ENCODE data around the gene PRAMEF1.
"Not testable (repeated sequence)": the region's sequence is repeated elsewhere in the genome, so short reads cannot be mapped to it uniquely, and the experiment has no call there.

The PRAMEF1 gene, protein sequence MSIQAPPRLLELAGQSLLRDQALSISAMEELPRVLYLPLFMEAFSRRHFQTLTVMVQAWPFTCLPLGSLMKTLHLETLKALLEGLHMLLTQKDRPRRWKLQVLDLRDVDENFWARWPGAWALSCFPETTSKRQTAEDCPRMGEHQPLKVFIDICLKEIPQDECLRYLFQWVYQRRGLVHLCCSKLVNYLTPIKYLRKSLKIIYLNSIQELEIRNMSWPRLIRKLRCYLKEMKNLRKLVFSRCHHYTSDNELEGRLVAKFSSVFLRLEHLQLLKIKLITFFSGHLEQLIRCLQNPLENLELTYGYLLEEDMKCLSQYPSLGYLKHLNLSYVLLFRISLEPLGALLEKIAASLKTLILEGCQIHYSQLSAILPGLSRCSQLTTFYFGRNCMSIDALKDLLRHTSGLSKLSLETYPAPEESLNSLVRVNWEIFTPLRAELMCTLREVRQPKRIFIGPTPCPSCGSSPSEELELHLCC

DNA sequence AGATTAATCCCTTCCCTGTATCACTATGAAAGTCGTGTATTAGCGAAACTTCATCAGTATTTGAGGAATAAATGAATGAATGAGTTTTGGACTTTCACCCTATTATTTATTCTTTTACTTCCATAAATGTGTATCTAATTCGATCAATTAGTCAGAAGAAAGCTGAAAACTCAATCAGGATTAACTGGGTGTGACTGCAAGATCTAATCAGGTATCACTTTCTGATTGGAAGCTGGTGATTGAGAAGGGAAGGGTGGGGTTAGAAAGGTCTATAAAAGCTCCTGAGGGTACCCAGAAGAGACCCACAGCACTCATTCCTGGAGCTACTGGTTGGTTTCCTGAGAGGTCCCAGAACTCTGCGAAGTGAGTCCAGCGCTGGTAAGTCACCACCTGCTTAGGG is at the start of gene PRAMEF1:
Gene PRAMEF1, plus strand, starts transcription at position 301 of the 400 bp plus-strand sequence. CDS start 1,831 bp downstream, outside the sequence.
- DNase-seq, result not testable (repeated sequence)

DNA sequence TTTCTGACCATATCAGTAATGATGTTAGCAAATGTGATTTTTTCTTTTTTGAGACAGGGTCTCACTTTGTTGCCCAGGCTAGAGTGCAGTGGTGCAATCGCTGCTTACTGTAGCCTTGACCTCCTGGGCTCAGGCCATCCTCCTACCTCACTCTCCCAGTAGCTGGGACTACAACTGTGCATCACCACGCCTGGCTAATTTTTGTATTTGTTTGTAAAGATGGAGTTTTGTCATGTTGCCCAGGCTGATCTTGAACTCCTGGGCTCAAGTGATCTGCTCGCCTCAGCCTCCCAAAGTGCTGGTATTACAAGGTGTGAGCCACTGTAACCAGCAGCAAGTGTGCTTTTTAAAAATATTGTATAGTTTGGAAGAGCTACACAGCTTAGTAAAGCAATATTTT is 49.3 kb upstream of the PRAMEF1 start:
- DNase-seq, result no peak

DNA sequence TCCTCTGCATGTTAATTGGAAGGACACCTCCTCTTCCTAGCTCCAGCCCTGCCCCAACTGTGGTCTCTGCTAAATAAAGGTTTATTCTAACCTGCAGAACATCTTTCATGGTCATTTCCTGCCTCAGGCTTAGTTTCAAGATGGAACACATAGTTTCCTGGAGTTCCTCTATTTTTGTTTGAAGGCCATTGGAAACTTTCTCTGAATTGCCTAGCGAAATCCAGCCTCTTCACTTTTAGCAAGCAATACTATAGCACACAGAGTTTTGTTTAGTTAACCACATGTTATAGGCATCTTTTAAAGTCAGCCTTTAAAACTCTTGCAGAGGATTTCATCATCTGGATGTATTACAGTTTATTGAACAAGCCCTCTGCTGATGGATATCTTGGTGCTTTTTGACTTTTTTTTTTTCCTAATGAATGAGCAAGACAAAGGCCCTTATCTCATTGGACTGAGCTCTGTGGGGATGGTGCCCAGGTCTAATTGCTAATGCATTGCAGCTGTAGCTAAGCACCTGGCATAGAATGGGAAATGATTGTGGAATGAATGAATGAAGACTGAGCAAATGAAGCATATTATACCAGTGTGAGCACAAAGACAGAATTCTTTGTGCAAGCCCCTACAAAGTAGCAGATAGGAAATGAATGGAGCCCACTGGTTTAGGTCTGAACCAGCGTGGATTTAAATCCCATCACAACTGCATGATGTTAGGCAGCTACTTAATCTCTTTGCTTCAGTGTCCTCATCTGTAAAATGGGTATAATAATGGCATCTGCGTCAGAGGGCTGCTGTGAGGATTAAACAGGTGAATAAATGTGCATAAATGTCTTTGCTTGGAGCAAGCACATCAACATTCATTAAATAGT is 45.8 kb upstream of the PRAMEF1 start:
- DNase-seq, result no peak

DNA sequence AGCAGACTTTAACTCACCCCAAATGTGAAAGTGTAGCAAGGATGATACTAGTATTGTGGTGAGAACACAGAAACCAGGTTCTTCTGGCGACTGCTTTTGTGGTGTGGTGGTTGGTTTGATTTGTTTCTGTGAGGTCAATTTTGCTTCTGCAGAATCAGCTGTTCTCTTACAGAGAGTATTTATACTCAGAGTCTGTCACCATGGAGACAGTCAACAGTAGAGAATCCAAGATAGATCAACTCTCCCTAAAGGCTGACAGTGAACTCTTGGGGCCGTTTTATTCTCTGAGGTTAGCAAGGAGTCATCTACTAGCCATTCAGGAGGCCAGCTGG is 45.2 kb upstream of the PRAMEF1 start, which contains the start of gene CFAP107:
Gene CFAP107, plus strand, starts transcription at position 209 of the 332 bp plus-strand sequence. CDS start 231 bp downstream, outside the sequence.
- no peak for DNase-seq

DNA sequence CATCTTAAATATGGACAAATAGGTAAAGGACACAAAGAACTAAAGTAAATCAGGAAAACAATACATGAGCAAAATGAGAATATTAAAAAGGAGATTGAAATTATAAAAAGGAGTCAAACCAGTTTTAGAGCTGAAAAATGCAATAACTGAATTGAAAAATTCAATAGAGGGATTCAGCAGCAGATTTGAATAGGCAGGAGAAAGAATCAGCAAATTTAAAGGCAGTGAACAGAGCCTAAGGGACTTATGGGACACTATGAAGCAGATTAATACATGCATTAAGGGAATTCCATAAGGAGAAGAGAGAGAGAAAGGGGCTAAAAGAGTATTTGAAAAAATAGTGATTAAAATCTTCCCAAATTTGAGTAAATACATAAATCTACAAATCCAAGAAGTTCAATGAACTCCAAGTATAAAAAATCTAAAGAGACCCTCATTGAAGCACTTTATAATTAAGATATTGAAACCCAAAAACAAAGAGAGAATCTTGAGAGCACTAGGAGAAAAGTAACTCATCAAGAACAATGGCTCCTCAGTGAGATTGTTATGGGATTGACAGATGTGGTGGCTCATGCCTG is 42.3 kb upstream of the PRAMEF1 start:
- no peak for DNase-seq

DNA sequence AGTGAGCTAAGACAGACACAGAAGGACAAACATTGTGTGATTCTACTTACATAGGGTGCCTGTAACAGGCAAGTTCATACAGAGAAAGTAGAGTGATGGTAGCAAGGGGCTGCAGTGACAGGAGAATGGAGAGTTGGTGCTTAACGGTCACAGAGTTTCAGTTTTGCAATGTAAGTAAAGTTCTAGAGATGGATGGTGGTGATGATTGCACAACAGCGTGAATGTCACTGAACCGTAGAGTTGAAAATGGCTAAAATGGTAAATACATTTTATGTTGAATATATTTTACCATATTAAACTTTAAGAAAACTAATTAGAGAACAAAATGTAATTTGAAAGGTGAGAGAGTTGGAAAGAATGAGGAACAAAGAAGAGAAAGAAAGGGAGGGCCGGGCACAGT is 36.5 kb upstream of the PRAMEF1 start:
- DNase-seq, result no peak

DNA sequence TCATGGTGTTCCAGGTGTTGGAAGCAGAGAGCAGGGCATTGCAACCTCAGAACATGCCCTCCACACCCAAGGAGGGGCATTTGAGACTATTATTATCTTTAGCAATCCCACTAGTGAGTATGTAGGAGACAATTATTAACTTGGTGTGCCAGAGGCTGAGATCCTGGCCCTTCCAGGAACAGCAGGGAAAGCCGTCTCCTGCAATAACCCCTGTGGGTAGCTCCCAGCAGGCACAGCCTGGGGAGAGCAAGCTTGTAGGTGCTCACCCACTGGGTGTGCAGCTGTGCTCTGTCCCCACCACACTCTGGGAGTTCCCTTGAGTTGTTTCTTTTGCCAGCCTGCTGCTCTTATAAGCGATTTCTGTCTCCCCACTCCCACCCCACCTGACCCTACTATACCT is 34.9 kb upstream of the PRAMEF1 start:
- DNase-seq, result no peak

DNA sequence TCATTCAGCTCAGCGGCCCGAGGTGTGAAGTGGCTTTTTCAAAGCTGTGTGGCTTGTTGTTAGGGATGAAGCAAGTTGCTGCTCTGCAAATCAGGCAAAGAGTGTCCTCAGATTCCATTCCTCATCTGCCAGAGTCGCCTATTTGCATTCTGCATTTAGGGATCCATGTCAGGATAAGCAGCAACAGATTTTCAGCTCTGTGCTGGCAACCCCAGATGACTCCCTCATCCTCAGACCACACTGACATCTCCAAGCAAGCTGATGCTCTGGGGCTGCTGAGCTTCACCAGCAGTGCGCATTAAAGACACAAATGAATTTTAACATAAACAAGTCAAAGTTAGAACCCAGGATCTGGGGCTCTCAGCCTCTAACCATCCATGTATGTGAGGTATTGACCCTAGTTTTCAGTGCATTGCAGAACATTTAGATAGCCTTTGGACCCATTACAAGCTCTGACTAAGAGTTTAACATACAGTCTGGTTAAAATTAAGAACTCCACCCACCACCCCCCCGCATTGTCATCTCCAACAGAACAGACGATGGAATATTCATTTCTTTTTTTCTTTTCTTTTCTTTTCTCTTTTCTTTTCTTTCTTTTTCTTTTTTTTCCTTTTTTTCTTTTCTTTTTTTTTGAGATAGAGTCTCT is 34.3 kb upstream of the PRAMEF1 start:
- no peak for DNase-seq

DNA sequence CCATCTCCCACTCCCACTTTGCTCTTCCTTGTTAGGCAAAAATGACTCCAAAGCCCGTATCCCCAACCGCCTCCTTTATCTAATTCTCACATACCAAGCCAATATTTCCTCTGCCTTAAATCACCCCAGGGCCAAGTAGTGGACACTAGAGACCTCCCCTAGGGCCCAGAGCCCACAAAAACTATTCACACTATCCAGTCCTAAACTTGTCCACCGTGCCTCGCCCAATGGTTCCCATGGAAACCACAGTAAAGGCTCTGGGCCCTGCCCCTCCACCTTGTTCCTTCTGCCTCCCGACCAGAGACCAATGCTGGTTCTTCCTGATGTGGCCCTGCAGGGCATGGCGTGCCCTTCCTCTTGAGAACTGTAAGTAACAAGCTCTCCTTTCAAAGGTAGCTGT is 33.4 kb upstream of the PRAMEF1 start:
- DNase-seq, result no peak

DNA sequence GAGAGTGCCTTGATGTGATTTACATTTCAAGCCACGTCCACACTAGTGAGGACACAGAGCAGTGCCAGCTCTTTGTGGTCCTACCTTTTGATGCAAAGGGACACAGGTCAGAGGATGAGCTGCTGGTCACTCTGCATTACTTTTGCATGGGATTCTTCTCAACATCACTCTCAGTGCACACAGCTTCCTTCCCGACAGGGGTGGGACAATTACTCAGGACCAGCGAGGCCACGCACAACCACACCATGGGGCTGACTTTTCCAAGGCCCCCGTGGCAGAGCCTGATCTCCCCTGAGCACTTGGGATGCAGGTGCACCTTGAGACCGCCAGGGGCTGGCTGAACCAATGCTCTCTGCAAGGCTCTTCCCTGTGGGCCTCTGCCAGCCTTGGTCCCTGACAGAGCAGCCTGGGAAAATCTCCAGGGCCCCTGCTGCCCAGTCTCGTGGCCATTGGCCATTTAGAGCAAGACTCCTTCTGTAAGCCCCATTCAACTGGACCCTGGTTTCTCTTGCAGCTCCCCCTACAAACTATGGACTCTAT is 30.9 kb upstream of the PRAMEF1 start:
- no peak for DNase-seq

DNA sequence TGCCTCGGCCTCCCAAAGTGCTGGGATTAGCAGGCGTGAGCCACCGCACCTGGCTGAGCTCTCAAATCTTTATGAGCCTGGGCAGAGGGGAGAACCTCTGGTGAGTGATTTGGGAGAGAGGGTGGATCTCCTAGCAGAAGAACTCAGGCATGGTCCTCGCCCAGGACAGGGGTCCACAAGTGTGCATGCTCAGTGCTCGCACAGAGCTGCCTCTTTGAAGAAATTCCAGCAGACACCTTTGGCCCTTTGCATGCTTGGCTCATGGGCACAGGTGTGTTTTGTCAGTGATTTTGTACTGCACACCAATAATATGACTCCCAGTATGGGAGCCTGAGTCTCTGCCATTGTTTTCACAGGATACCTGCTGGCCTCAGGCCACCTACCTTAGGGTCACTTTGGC is 29.4 kb upstream of the PRAMEF1 start:
- DNase-seq, result no peak

DNA sequence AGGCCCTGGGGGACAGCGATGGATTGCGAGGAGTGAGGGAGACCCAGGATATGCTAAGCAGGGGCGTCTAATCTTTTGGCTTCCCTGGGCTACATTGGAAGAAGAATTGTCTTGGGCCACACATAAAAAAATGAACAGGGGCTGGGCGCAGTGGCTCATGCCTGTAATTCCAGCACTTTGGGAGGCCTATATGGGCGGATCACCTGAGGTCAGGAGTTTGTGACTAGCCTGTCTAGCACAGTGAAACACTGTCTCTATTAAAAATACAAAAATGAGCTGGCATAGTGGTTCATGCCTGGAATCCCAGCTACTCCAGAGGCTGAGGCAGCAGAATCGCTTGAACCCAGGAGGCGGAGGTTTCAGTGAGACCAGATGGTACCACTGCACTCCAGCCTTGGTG is 28.4 kb upstream of the PRAMEF1 start:
- no peak for DNase-seq

DNA sequence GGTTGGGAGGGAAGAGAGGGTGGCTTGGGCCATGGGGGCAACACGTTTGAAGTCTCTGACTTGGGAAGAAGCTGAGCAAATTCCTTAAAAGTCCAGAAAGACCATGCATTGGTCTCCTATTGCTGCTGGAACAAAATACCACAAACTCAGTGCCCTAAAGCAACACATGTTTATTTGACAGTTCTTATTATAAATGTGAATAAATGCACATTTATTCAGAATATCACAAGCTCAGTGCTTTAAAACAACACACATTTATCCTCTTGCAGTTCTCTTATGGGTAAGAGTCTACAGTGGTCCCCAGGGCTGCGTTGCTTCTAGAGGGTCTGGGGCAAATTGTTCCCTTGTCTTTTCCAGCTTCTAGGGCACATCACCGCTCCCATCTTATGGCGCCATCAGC is 27.7 kb upstream of the PRAMEF1 start:
- DNase-seq, result no peak

DNA sequence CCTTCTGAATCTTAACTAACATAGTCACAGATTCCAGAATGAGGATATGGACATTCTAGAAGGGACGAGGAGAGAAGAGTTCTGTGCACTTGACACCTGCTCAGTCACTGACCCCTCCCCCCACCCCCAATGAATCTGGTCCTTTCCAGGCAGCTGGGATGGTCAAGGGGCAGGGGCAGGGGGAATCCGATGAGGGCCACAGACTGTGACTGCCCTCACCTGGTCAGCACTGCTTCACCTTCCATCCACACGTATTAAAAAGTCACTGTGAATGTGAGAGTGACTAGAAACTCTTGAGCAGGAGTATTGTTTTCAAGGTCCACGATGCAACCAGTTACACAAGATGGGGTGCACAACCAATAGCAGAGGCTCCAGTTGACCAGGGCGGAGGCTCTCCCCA is 27.2 kb upstream of the PRAMEF1 start:
- DNase-seq, result no peak

DNA sequence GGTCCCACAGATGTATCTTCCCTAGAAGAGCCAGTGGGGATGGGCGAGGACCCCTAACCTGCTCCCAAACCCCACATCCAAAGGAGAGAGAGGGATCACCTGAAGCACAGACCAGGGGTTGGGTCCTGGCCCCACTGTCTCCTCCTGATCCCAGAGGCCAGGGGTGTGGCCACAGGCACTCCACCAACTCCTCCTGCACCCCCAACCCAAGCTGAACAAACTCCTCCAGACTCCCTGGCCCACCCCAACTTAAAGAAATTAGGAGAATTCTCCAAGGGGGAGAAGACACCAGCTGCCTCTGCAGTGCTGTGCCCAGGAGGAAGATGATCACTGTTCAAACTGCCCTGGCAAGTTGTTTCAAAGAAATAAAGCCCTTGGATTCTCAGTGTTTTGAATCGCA is 22.2 kb upstream of the PRAMEF1 start:
- DNase-seq, result no peak

DNA sequence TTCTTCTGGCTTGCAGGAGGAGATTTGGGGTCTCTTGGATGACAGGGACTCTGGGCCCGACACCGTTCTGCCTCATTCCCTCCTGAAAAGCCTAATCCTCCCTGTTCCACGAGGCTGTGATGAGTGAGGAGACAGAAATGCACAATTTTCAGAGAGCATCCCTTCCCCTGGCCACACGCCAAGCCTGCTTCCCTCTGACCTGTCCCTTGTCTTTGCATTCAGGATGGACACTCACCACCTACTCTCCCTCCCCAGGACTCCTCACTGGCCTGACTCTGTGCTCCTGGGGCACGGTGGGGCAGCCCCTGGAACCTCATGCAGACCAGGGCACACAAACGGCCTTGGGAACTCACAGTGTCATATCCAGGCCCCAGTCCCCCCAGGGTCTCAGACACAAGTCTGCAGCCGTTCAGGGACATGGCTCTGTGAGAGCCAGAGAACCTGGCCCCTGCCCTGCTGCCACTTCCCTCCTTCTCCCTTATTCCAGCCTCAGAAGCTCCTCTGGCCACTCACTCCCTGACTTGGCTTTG is 21.2 kb upstream of the PRAMEF1 start:
- no peak for DNase-seq

DNA sequence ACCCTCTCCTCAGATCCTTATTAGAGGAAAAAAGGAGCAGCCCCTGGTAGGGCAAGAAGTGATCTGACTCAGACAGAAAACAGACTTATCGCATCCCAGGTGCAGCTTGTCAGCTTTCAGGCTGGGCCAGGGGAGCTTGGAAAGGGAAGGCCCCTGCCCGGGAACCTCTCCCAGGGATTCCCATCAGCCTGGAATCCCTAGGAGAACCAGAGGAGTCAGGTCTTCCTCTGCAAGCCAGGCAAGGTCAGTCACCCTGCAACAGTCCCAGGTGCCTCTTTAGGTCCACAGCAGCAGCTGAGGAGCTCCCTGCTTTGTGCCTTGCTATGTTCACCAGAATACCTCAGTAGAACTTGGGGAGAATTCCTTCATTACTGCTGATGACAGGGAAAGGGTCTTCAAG is 20.6 kb upstream of the PRAMEF1 start:
- DNase-seq, result no peak

DNA sequence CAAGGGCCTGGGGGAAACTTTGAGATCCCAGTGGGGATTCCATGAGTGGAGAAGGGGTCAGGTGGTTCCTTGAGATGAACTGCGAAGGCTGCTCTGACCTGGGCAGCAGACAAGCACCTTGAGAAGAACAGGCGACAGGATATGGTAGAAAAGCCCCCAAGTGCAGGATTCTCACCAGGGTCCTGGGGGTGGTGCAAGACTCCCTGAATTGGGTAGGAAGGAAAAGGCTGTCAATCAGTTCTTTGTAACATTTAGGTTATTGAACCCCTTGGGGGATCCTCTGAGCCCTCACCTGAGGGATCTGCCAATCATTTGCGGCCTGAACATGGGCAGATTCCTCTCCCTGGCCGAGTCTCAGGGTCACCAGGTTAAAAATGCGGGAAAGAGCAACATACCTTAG is 20.0 kb upstream of the PRAMEF1 start:
- DNase-seq, result no peak

DNA sequence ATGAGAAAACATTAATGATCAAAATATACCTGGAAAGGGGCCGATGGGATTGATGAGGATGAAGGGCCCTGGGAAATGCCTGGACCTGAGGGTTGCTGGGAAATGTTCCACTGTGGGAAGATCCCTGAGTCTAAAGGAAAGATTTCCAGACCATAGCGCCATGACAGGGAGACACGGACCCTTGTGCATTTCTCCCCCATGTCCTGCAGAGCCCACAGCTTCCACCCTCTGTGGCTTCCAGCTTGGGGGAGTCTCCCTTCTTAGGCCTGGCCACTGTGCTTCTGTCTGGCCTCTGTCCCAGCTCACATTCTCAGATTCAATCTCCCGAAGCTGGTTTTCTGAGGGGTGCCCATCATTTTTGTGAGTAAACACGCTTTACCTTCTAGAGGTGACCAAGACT is 18.7 kb upstream of the PRAMEF1 start:
- no peak for DNase-seq

DNA sequence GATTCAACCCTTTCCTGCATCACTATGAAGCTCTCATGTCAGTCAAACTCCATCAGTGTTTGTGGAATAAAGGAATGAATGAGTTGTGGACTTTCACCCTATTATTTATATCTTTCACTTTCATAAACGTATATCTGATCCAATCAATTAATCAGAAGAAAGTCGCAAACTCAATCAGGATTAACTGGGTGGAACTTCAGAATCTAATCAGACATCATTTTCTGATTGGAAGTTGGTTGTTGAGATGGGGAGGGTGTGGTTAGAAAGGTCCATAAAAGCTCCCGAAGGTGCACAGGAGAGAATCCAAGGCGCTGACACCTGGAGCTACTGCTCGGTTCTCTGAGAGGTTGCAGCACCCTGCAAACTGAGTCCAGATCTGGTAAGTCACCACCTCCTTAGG is 17.8 kb upstream of the PRAMEF1 start, which contains the start of gene PRAMEF12:
Gene PRAMEF12, plus strand, starts transcription at position 301 of the 400 bp plus-strand sequence. CDS start 1,130 bp downstream, outside the sequence.
- no peak for DNase-seq

DNA sequence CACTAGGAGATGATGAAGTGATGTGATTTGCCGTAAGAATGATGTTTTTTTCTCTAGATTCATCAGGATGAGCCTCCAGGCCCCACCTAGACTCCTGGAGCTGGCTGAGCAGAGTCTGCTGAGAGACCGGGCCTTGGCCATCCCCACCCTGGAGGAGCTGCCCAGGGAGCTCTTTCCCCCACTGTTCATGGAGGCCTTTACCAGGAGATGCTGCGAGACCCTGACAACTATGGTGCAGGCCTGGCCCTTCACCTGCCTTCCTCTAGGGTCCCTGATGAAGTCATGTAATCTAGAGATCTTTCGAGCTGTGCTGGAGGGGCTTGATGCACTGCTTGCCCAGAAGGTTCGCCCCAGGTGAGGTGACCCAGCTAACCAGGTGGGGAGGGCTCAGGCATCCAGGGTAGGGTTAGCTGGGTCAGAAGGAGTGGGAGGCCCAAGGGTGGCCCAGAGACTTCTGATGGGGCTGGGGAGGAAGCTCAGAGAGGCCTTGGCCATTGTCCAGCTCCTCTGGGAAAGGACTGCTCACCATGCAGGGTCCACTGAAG is 16.3 kb upstream of the PRAMEF1 start:
- DNase-seq, result no peak

DNA sequence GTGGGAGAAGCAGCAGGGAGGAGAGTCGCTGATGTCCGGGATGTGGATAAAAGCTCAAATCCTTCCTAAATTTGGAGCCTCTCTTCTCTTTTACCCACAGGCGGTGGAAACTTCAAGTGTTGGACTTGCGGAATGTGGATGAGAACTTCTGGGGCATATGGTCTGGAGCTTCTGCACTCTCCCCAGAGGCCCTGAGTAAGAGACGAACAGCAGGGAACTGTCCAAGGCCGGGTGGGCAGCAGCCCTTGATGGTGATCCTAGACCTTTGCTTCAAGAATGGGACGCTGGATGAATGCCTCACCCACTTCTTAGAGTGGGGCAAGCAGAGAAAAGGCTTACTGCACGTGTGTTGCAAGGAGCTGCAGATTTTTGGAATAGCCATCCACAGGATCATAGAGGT is 15.8 kb upstream of the PRAMEF1 start:
- no peak for DNase-seq

All from CD4-positive, alpha-beta T cell treated with Interferon alpha-2 for 1 hour (primary cell).